Dendritic cell treated with granulocyte-macrophage colony-stimulating factor and Interleukin-4, amounts not matched to agents 40 ng/mL and 50 ng/mL, for 4 days (primary cell): Measurements from ENCODE around the gene SEC23B.
A peak's percentile ranks its signal among the peaks of the same experiment; 100 is the strongest.
"Not testable (repeated sequence)": the region's sequence is repeated elsewhere in the genome, so short reads cannot be mapped to it uniquely, and the experiment has no call there.

ENCODE experiments used
- H3K27ac Mint-ChIP-seq: one replicate; pipeline ENCODE4 v1.8.0; 2022; ENCODE audit warnings: mild to moderate bottlenecking, mixed read lengths
- H3K27me3 Mint-ChIP-seq: one replicate; pipeline ENCODE4 v1.8.0; 2022; ENCODE audit warnings: mild to moderate bottlenecking, mixed read lengths
- H3K36me3 Mint-ChIP-seq: one replicate; pipeline ENCODE4 v1.8.0; 2022; ENCODE audit warnings: low read depth, mixed read lengths
- H3K4me1 Mint-ChIP-seq: one replicate; pipeline ENCODE4 v1.8.0; 2022; ENCODE audit warnings: low read depth, mixed read lengths
- H3K4me3 Mint-ChIP-seq: one replicate; pipeline ENCODE4 v1.8.0; 2022; ENCODE audit warnings: mild to moderate bottlenecking, moderate library complexity, mixed read lengths
- H3K9me3 Mint-ChIP-seq: one replicate; pipeline ENCODE4 v1.8.0; 2022; ENCODE audit warnings: mixed read lengths
- intact Hi-C: fragments of 100-400 bp; cut with micrococcal nuclease; formaldehyde crosslinking; loops from one replicate; pipeline ENCODE4 v1.15.0; 2022

Gene SEC23B

GRCh38 chr20:18507218-18508191 lies at the start of gene SEC23B:
SEC23B (plus strand) TSS chr20:18507940; CDS start chr20:18510836, 2,896 bp downstream.
- H3K4me1 Mint-ChIP-seq: peaks cover 44% of the 10 kb centered on the region
- intact Hi-C loops: loop anchor here (1.0 to 5.0 kb wide), 4 partner anchors 10 to 95 kb away; partner anchors contain the start of genes DZANK1, POLR3F, RBBP9 and SMIM26
- peak within 1 kb of the TSS; percentile 100 for H3K4me3 Mint-ChIP-seq

GRCh38 chr20:18465536-18466200 lies 42.1 kb upstream of the SEC23B start:
- peaks cover 17% of the 10 kb centered on the region for H3K4me1 Mint-ChIP-seq
- H3K4me3 Mint-ChIP-seq: no peak overlapping the region
- no peaks in the 10 kb centered on the region for H3K9me3 Mint-ChIP-seq
- intact Hi-C loops: loop anchor here (2.0 to 5.0 kb wide), 4 partner anchors 31 to 178 kb away; partner anchors contain the start of genes RBBP9, SMIM26 and ZNF133
- H3K36me3 Mint-ChIP-seq: peaks cover 23% of the 10 kb centered on the region
- no peaks in the 10 kb centered on the region for H3K27me3 Mint-ChIP-seq
- no peak overlapping the region for H3K27ac Mint-ChIP-seq

More at GRCh38 chr20:18507218-18508191, at the start of gene SEC23B:
- Mint-ChIP-seq H3K27ac (peak within 1 kb of the TSS; percentile 97), H3K36me3 (peaks cover 46% of the 10 kb centered on the region), H3K9me3 (no peaks in the 10 kb centered on the region), H3K27me3 (peaks cover 3% of the 10 kb centered on the region)

GRCh38 chr20:18466574-18466893 lies 41.2 kb upstream of the SEC23B start:
- Mint-ChIP-seq H3K27ac (peak overlapping the region; percentile 90), H3K9me3 (no peaks in the 10 kb centered on the region), H3K4me3 (peak overlapping the region; percentile 86), H3K27me3 (no peaks in the 10 kb centered on the region), H3K4me1 (peaks cover 17% of the 10 kb centered on the region), H3K36me3 (peaks cover 32% of the 10 kb centered on the region)
- intact Hi-C loops: loop anchor here (2.0 to 5.0 kb wide), 4 partner anchors 30 to 179 kb away; partner anchors contain the start of genes RBBP9, SMIM26 and ZNF133

- no peaks in the 10 kb centered on the region for H3K9me3 Mint-ChIP-seq
- H3K27ac Mint-ChIP-seq: peak within 1 kb of the TSS; percentile 90
- peaks cover 17% of the 10 kb centered on the region for H3K4me1 Mint-ChIP-seq
- H3K27me3 Mint-ChIP-seq: no peaks in the 10 kb centered on the region
- intact Hi-C loops: loop anchor here (1.0 to 5.0 kb wide), 6 partner anchors 30 to 180 kb away; partner anchors contain the start of genes RBBP9, SEC23B, SMIM26 and ZNF133
- peaks cover 38% of the 10 kb centered on the region for H3K36me3 Mint-ChIP-seq
- H3K4me3 Mint-ChIP-seq: peak within 1 kb of the TSS; percentile 86
These were observed 40.6 kb upstream of the SEC23B start, which contains the start of the genes DZANK1 and POLR3F for GRCh38 chr20:18466894-18467730. DZANK1 (minus strand) TSS chr20:18467030; CDS start chr20:18465358, 1,672 bp downstream. POLR3F (plus strand) TSS chr20:18467390; CDS start chr20:18467507, 117 bp downstream.

GRCh38 chr20:18477218-18477617 lies 30.5 kb upstream of the SEC23B start:
- Mint-ChIP-seq H3K4me1 (no peaks in the 10 kb centered on the region), H3K36me3 (peaks cover 91% of the 10 kb centered on the region), H3K4me3 (no peak overlapping the region), H3K27ac (no peak overlapping the region), H3K9me3 (no peaks in the 10 kb centered on the region), H3K27me3 (no peaks in the 10 kb centered on the region)
- intact Hi-C loops: no loop called here

GRCh38 chr20:18477821-18478220 lies 29.9 kb upstream of the SEC23B start:
- intact Hi-C loops: no loop called here
- Mint-ChIP-seq H3K27me3 (no peaks in the 10 kb centered on the region), H3K4me3 (no peak overlapping the region), H3K9me3 (no peaks in the 10 kb centered on the region), H3K4me1 (no peaks in the 10 kb centered on the region), H3K27ac (no peak overlapping the region), H3K36me3 (peaks cover 96% of the 10 kb centered on the region)

- Mint-ChIP-seq H3K9me3 (no peaks in the 10 kb centered on the region), H3K27ac (no peak overlapping the region), H3K4me1 (no peaks in the 10 kb centered on the region), H3K4me3 (no peak overlapping the region), H3K36me3 (peaks cover 89% of the 10 kb centered on the region), H3K27me3 (no peaks in the 10 kb centered on the region)
- intact Hi-C loops: no loop called here
These were observed 26.1 kb upstream of the SEC23B start for GRCh38 chr20:18481596-18481995.

GRCh38 chr20:18488301-18488700 lies 19.4 kb upstream of the SEC23B start:
- intact Hi-C loops: no loop called here
- Mint-ChIP-seq H3K36me3 (peaks cover 73% of the 10 kb centered on the region), H3K4me3 (no peak overlapping the region), H3K27ac (no peak overlapping the region), H3K9me3 (no peaks in the 10 kb centered on the region), H3K4me1 (peaks cover 3% of the 10 kb centered on the region), H3K27me3 (no peaks in the 10 kb centered on the region)

- Mint-ChIP-seq H3K27me3 (no peaks in the 10 kb centered on the region), H3K4me3 (peak overlapping the region; percentile 98), H3K27ac (peak overlapping the region; percentile 86), H3K36me3 (peaks cover 30% of the 10 kb centered on the region), H3K4me1 (peaks cover 13% of the 10 kb centered on the region), H3K9me3 (no peaks in the 10 kb centered on the region)
- intact Hi-C loops: loop anchor here (2.0 kb wide), 1 partner anchor 29 kb away; the partner anchor contains the start of genes DZANK1 and POLR3F
These were observed 11.7 kb upstream of the SEC23B start for GRCh38 chr20:18496042-18496441.

GRCh38 chr20:18496740-18497592 lies 10.8 kb upstream of the SEC23B start, which contains the start of gene RBBP9:
RBBP9 (minus strand) TSS chr20:18497225; CDS start chr20:18497167, 58 bp downstream.
- Mint-ChIP-seq H3K36me3 (peaks cover 22% of the 10 kb centered on the region), H3K9me3 (no peaks in the 10 kb centered on the region), H3K27me3 (no peaks in the 10 kb centered on the region), H3K4me1 (peaks cover 13% of the 10 kb centered on the region), H3K27ac (peak within 1 kb of the TSS; percentile 86), H3K4me3 (peak within 1 kb of the TSS; percentile 98)
- intact Hi-C loops: loop anchor here (1.0 to 2.0 kb wide), 2 partner anchors 10 to 30 kb away; partner anchors contain the start of genes DZANK1, POLR3F and SEC23B

- Mint-ChIP-seq H3K9me3 (no peaks in the 10 kb centered on the region), H3K36me3 (peaks cover 18% of the 10 kb centered on the region), H3K27ac (no peak overlapping the region), H3K27me3 (no peaks in the 10 kb centered on the region), H3K4me3 (no peak overlapping the region), H3K4me1 (peaks cover 13% of the 10 kb centered on the region)
- intact Hi-C loops: loop anchor here (1.0 to 2.0 kb wide), 2 partner anchors 10 to 31 kb away; partner anchors contain the start of genes DZANK1, POLR3F and SEC23B
These were observed 10.1 kb upstream of the SEC23B start for GRCh38 chr20:18497603-18498002.

GRCh38 chr20:18501672-18502071 lies 6.1 kb upstream of the SEC23B start:
- H3K4me3 Mint-ChIP-seq, intact Hi-C loops, H3K27me3 Mint-ChIP-seq, H3K36me3 Mint-ChIP-seq, H3K9me3 Mint-ChIP-seq, H3K4me1 Mint-ChIP-seq: not testable (repeated sequence)
- H3K27ac Mint-ChIP-seq: peak overlapping the region; percentile 6
